Retinal pigment epithelial cell (primary cell): ENCODE results near the gene MRTFA.
A peak's percentile ranks its signal among the peaks of the same experiment; 100 is the strongest.

Experiments used
- DNase-seq: peaks from one replicate; pipeline ENCODE4 v3.0.0-alpha.2; 2010; ENCODE audit warnings: low read depth
- H3K4me3 ChIP-seq: 2 replicates; pipeline ENCODE4 v1.5.1; 2011; ENCODE audit warnings: mild to moderate bottlenecking, low read length, control low read depth, moderate library complexity
- CTCF ChIP-seq: conservative IDR thresholded peaks from 2 replicates; pipeline ENCODE4 v1.5.1; 2011; ENCODE audit warnings: low read depth, low read length, control low read depth, inconsistent platforms

The MRTFA gene

GRCh38 chr22:40636380-40637182 lies at the start of gene MRTFA:
MRTFA (minus strand) TSS chr22:40636719.
- DNase-seq = peak; percentile 98
- no peak for TF ChIP-seq CTCF
- peak within 1 kb of the TSS; percentile 84 for H3K4me3 ChIP-seq

GRCh38 chr22:40685406-40685805 lies 48.9 kb upstream of the MRTFA start:
- no peak for TF ChIP-seq CTCF
- H3K4me3 ChIP-seq = no peak overlapping the region
- no peak for DNase-seq

GRCh38 chr22:40684728-40685127 lies 48.2 kb upstream of the MRTFA start:
- TF ChIP-seq CTCF = no peak
- no peak overlapping the region for H3K4me3 ChIP-seq
- no peak for DNase-seq

- H3K4me3 ChIP-seq = no peak overlapping the region
- no peak for DNase-seq
- no peak for TF ChIP-seq CTCF
Observed at GRCh38 chr22:40681451-40681850, 44.9 kb upstream of the MRTFA start.

GRCh38 chr22:40680819-40681183 lies 44.3 kb upstream of the MRTFA start:
- no peak for TF ChIP-seq CTCF
- H3K4me3 ChIP-seq = no peak overlapping the region
- no peak for DNase-seq

- peak; percentile 29 for TF ChIP-seq CTCF
- no peak for DNase-seq
- peak overlapping the region; percentile 37 for H3K4me3 ChIP-seq
Observed at GRCh38 chr22:40679964-40680818, 43.7 kb upstream of the MRTFA start.
